Activated CD8-positive, alpha-beta T cell treated with anti-CD3 and anti-CD28 coated beads for 36 hours (primary cell): ENCODE data around the gene IGFLR1. TPM values are rescaled to one million over a fixed set of nuclear protein-coding genes. Genes with fewer than 3 reads are reported as not detected.
A peak's percentile ranks its signal among the peaks of the same experiment; 100 is the strongest.

Source experiments
- ATAC-seq: fragments of 200-7000 bp; cut with Tn5 transposase; one replicate; pipeline ENCODE4 v1.10.0; 2021; ENCODE audit warnings: mild to moderate bottlenecking, moderate library complexity
- CTCF ChIA-PET: fragments of 350-600 bp; sonication (Branson Sonifier 250); formaldehyde crosslinking; loops from one replicate; lab custom pipeline; 2021; ENCODE audit warnings: antibody characterized with exemption; lab: Charles Lee
- POLR2A ChIA-PET: fragments of 350-600 bp; sonication (Branson Sonifier 250); formaldehyde crosslinking; loops from one replicate; lab custom pipeline; 2021; ENCODE audit warnings: antibody characterized with exemption; lab: Charles Lee
- DNase-seq: peaks from one replicate; pipeline ENCODE4 v3.0.0-alpha.2; 2020
- H3K27ac Mint-ChIP-seq: one replicate; pipeline ENCODE4 v1.8.0; 2021; ENCODE audit warnings: mild to moderate bottlenecking, mixed read lengths
- H3K27me3 Mint-ChIP-seq: one replicate; pipeline ENCODE4 v1.8.0; 2021; ENCODE audit warnings: mixed read lengths
- H3K36me3 Mint-ChIP-seq: one replicate; pipeline ENCODE4 v1.8.0; 2021; ENCODE audit warnings: low read depth, mixed read lengths
- H3K4me1 Mint-ChIP-seq: one replicate; pipeline ENCODE4 v1.8.0; 2021; ENCODE audit warnings: low read depth, mixed read lengths
- H3K4me3 Mint-ChIP-seq: one replicate; pipeline ENCODE4 v1.8.0; 2021; ENCODE audit warnings: mild to moderate bottlenecking, moderate library complexity, mixed read lengths
- H3K9me3 Mint-ChIP-seq: one replicate; pipeline ENCODE4 v1.8.0; 2021; ENCODE audit warnings: mixed read lengths
- CTCF ChIP-seq: fragments of 200-600 bp; IDR thresholded peaks from one replicate; pipeline ENCODE4 v1.8.0; 2022; ENCODE audit warnings: antibody characterized with exemption, mild to moderate bottlenecking
- intact Hi-C: fragments of 100-400 bp; cut with micrococcal nuclease; formaldehyde crosslinking; loops from one replicate; pipeline ENCODE4 v1.10.0; 2022
- total RNA-seq, 2 experiments: library from RNA; stranded (reverse); gene quantifications; one replicate each; pipeline ENCODE4 v1.2.3, GENCODE V29; 2021

The IGFLR1 gene
- total RNA-seq: 100 to 1,000 TPM; 140 to 143 TPM

GRCh38 chr19:35742121-35742724 is at the start of gene IGFLR1:
IGFLR1 (minus strand) TSS chr19:35742452; CDS start chr19:35741180, 1,272 bp downstream.
- DNase-seq (peak; percentile 94), ATAC-seq (peak; percentile 1)
- peaks cover 34% of the 10 kb centered on the region for H3K4me1 Mint-ChIP-seq
- TF ChIP-seq CTCF: no peak
- intact Hi-C loops: no loop called here
- peak within 1 kb of the TSS; percentile 87 for H3K4me3 Mint-ChIP-seq
- H3K27me3 Mint-ChIP-seq: no peaks in the 10 kb centered on the region
- POLR2A ChIA-PET: interaction anchor here (1.0 to 7.5 kb wide), 12 partner anchors 10 to 373 kb away, joined by 3 to 99 read pairs (median 4); partner anchors contain the start of genes HSPB6, KMT2B, TBCB and ZBTB32
- CTCF ChIA-PET: interaction anchor here (1.0 to 4.4 kb wide), 3 partner anchors 28 to 45 kb away, joined by 3 to 18 read pairs (median 9); no protein-coding TSS in a partner anchor
- no peaks in the 10 kb centered on the region for H3K9me3 Mint-ChIP-seq
- H3K27ac Mint-ChIP-seq: peak within 1 kb of the TSS; percentile 97
- H3K36me3 Mint-ChIP-seq: peaks cover 48% of the 10 kb centered on the region

- TF ChIP-seq CTCF: no peak
- POLR2A ChIA-PET: interaction anchor here (1.2 kb wide), 1 partner anchor 15 kb away, joined by 4 read pairs; no protein-coding TSS in a partner anchor
- ATAC-seq: no peak
- no peak for DNase-seq
- H3K27ac Mint-ChIP-seq: no peak overlapping the region
- no peaks in the 10 kb centered on the region for H3K4me1 Mint-ChIP-seq
- CTCF ChIA-PET: no interaction called here
- H3K27me3 Mint-ChIP-seq: peaks cover 13% of the 10 kb centered on the region
- no peaks in the 10 kb centered on the region for H3K36me3 Mint-ChIP-seq
- intact Hi-C loops: no loop called here
- no peak overlapping the region for H3K4me3 Mint-ChIP-seq
- no peaks in the 10 kb centered on the region for H3K9me3 Mint-ChIP-seq
Observed at GRCh38 chr19:35791814-35792279, 49.6 kb upstream of the IGFLR1 start.

- ChIA-PET POLR2A (interaction anchor here (1.2 kb wide), 1 partner anchor 15 kb away, joined by 4 read pairs; no protein-coding TSS in a partner anchor), CTCF (no interaction called here)
- DNase-seq (peak; percentile 39), ATAC-seq (peak; percentile 72)
- Mint-ChIP-seq H3K27ac (no peak overlapping the region), H3K4me3 (no peak overlapping the region), H3K9me3 (no peaks in the 10 kb centered on the region), H3K36me3 (no peaks in the 10 kb centered on the region), H3K4me1 (no peaks in the 10 kb centered on the region), H3K27me3 (peaks cover 8% of the 10 kb centered on the region)
- intact Hi-C loops: no loop called here
- TF ChIP-seq CTCF: no peak
Observed at GRCh38 chr19:35790981-35791813, 48.9 kb upstream of the IGFLR1 start.

- no peaks in the 10 kb centered on the region for H3K4me1 Mint-ChIP-seq
- ATAC-seq: no peak
Observed at GRCh38 chr19:35789978-35790944, 48.0 kb upstream of the IGFLR1 start.

More at GRCh38 chr19:35789978-35790944, 48.0 kb upstream of the IGFLR1 start:
- intact Hi-C loops: no loop called here
- H3K27me3 Mint-ChIP-seq: peaks cover 3% of the 10 kb centered on the region
- ChIA-PET CTCF (interaction anchor here (1.2 to 1.5 kb wide), 2 partner anchors 37 to 53 kb away, joined by 3 read pairs; no protein-coding TSS in a partner anchor), POLR2A (interaction anchor here (1.1 to 1.7 kb wide), 5 partner anchors 14 to 64 kb away, joined by 3 to 5 read pairs (median 4); partner anchors contain the start of gene ARHGAP33)
- no peak overlapping the region for H3K4me3 Mint-ChIP-seq
- TF ChIP-seq CTCF: no peak
- no peak for DNase-seq
- no peak overlapping the region for H3K27ac Mint-ChIP-seq
- no peaks in the 10 kb centered on the region for H3K9me3 Mint-ChIP-seq
- H3K36me3 Mint-ChIP-seq: no peaks in the 10 kb centered on the region
